HepG2 (cell line): ENCODE data around the gene PXMP4. TPM values are rescaled to one million over a fixed set of nuclear protein-coding genes. Genes with fewer than 3 reads are reported as not detected.

Experiments used
- ATF2 ChIP-seq: sonication (generic); formaldehyde crosslinking; IDR thresholded peaks from 2 replicates; pipeline ENCODE4 v1.4.0; 2020; ENCODE audit warnings: missing genetic modification reagents
- ATRX ChIP-seq: sonication (generic); formaldehyde crosslinking; IDR thresholded peaks from 2 replicates; pipeline ENCODE4 v1.4.0; 2020; ENCODE audit warnings: missing genetic modification reagents, borderline replicate concordance
- CEBPG ChIP-seq: IDR thresholded peaks from 2 replicates; pipeline ENCODE4 v1.6.1; 2016
- MAZ ChIP-seq, 2 experiments: sonication (generic) in 1 of 2; formaldehyde crosslinking in 1 of 2; IDR thresholded peaks; 2 replicates each; pipeline versions ENCODE4 v1.5.0 to v1.6.1; 2012 to 2020; ENCODE audit warnings: low read depth in 2 of 2, mild to moderate bottlenecking in 2 of 2, borderline replicate concordance in 1 of 2, improper control_type of control experiment in 1 of 2, low read length in 1 of 2, missing genetic modification reagents in 1 of 2, moderate library complexity in 1 of 2
- MLX ChIP-seq: IDR thresholded peaks from 2 replicates; pipeline ENCODE4 v1.6.1; 2016
- MTF2 ChIP-seq: sonication (generic); formaldehyde crosslinking; IDR thresholded peaks from 2 replicates; pipeline ENCODE4 v1.5.0; 2020; ENCODE audit warnings: missing genetic modification reagents, borderline replicate concordance
- NFRKB ChIP-seq: fragments of 450-650 bp; IDR thresholded peaks from 2 replicates; pipeline ENCODE4 v1.6.1; 2017
- PHF5A ChIP-seq: IDR thresholded peaks from one replicate; pipeline ENCODE4 v1.6.1; 2018; ENCODE audit warnings: low read depth, missing genetic modification reagents; ENCODE audit not compliant: unreplicated experiment
- POGK ChIP-seq: sonication (generic); formaldehyde crosslinking; conservative IDR thresholded peaks from 2 replicates; pipeline ENCODE4 v1.8.0; 2022; ENCODE audit warnings: mild to moderate bottlenecking, moderate library complexity, missing genetic modification reagents
- SAFB2 ChIP-seq: sonication (generic); formaldehyde crosslinking; IDR thresholded peaks from 2 replicates; pipeline ENCODE4 v1.5.1; 2020; ENCODE audit warnings: missing genetic modification reagents, low read depth, mild to moderate bottlenecking, borderline replicate concordance
- SOX5 ChIP-seq: IDR thresholded peaks from 2 replicates; pipeline ENCODE4 v1.6.1; 2016; ENCODE audit warnings: borderline replicate concordance
- THAP11 ChIP-seq: IDR thresholded peaks from 2 replicates; pipeline ENCODE4 v1.6.1; 2016; ENCODE audit warnings: missing biosample characterization, missing genetic modification reagents
- THAP9 ChIP-seq: sonication (generic); formaldehyde crosslinking; IDR thresholded peaks from 2 replicates; pipeline ENCODE4; 2020; ENCODE audit warnings: missing genetic modification reagents, mild to moderate bottlenecking, borderline replicate concordance
- ZBTB49 ChIP-seq: sonication (generic); formaldehyde crosslinking; IDR thresholded peaks from 2 replicates; pipeline ENCODE4 v1.4.0; 2020; ENCODE audit warnings: missing genetic modification reagents, borderline replicate concordance
- ZNF224 ChIP-seq: sonication (generic); formaldehyde crosslinking; IDR thresholded peaks from 2 replicates; pipeline ENCODE4 v1.5.0; 2020; ENCODE audit warnings: mild to moderate bottlenecking, missing genetic modification reagents
- ZNF292 ChIP-seq: sonication (generic); formaldehyde crosslinking; IDR thresholded peaks from 2 replicates; pipeline ENCODE4 v1.8.1; 2022; ENCODE audit warnings: mild to moderate bottlenecking, low read depth, missing genetic modification reagents, borderline replicate concordance
- ZNF326 ChIP-seq: sonication (generic); formaldehyde crosslinking; IDR thresholded peaks from 2 replicates; pipeline ENCODE4 v1.4.0; 2020; ENCODE audit warnings: missing genetic modification reagents, borderline replicate concordance
- ZNF549 ChIP-seq: sonication (generic); formaldehyde crosslinking; IDR thresholded peaks from 2 replicates; pipeline ENCODE4 v1.5.0; 2020; ENCODE audit warnings: missing genetic modification reagents
- ZNF790 ChIP-seq: sonication (generic); formaldehyde crosslinking; IDR thresholded peaks from 2 replicates; pipeline ENCODE4 v1.8.0; 2022; ENCODE audit warnings: missing genetic modification reagents, mild to moderate bottlenecking, borderline replicate concordance
- polyA plus RNA-seq, 8 experiments: library from polyadenylated mRNA; depleted of rRNA in 3 of 8; stranded (reverse) in 7 of 8; unstranded in 1 of 8; fragments of >200 nt; fragmentation: Illumina TruSeq in 4 of 8; extraction: Trizol in 4 of 8; gene quantifications; 2 replicates each; pipeline versions ENCODE4 v1.2.1 to v1.2.3, GENCODE V29; 2011 to 2016; ENCODE audit warnings: low read depth in 4 of 8, missing spikeins in 1 of 8, mixed read lengths in 1 of 8; ENCODE audit not compliant: insufficient read depth in 1 of 8
- total RNA-seq, 5 experiments: library from RNA; depleted of rRNA; stranded (reverse); fragments of >200 nt; fragmentation: Illumina TruSeq; extraction: Trizol; gene quantifications; 2 replicates each; pipeline ENCODE4 v1.2.3, GENCODE V29; 2016; ENCODE audit warnings: low read depth in 1 of 5

PXMP4 gene
- total and polyA plus RNA-seq, 2 of the 13 experiments (the other 11 are each of a cell fraction or from before 2014, with no cell fraction given) = not detected

GRCh38 chr20:33732166-33732970, 12.3 kb upstream of the PXMP4 start (continued):
- TF ChIP-seq ZBTB49 (CRISPR knock-in tag) (no peak), POGK (CRISPR knock-in tag) (peak; percentile 93), THAP9 (CRISPR knock-in tag) (peak; percentile 73), ZNF292 (CRISPR knock-in tag) (peak; percentile 62; the same call in 1 of the 2 replicates), ZNF549 (no peak), CEBPG (CRISPR knock-in tag) (no peak), THAP11 (CRISPR knock-in tag) (peak; percentile 86), ZNF790 (CRISPR knock-in tag) (peak; percentile 98), MAZ (IDR thresholded peaks at IDR 0.05; ENCODE audit: borderline replicate concordance, low read depth, low read length) (peak; percentile 96), MAZ (CRISPR knock-in tag; IDR thresholded peaks at IDR 0.05; ENCODE audit: low read depth) (peak; percentile 100), ATRX (CRISPR knock-in tag) (no peak), PHF5A (CRISPR knock-in tag) (peak; percentile 91), SOX5 (CRISPR knock-in tag) (no peak; the same call in 1 of the 2 replicates), MTF2 (peak; percentile 87; the same call in 1 of the 2 replicates), ZNF224 (0 out of 2 replicates have a peak, but pooled peaks have one; percentile 17), MLX (CRISPR knock-in tag) (no peak), SAFB2 (CRISPR knock-in tag) (peak; percentile 60; the same call in 1 of the 2 replicates), ATF2 (CRISPR knock-in tag) (0 out of 2 replicates have a peak, but pooled peaks have one; percentile 11), ZNF326 (CRISPR knock-in tag) (no peak), NFRKB (no peak)
